Body of pancreas (tissue), 4 donors: ENCODE results near the gene ANKS1B.

ENCODE experiments used
- POLR2A ChIP-seq, 3 donors: fragments of 450-650 bp; IDR thresholded peaks; one replicate each; pipeline ENCODE4 v1.6.1; 2016; ENCODE audit warnings: antibody characterized with exemption in 3 of 3, mild to moderate bottlenecking in 2 of 3
- TF ChIP-seq, protein P1 (sequence below), 7 experiments: fragments of 450-650 bp in 4 of 7; fragments of 200-600 bp in 3 of 7; sonication (generic) in 3 of 7; IDR thresholded peaks; one replicate each; pipeline ENCODE4 v1.5.1; 2016 to 2019; ENCODE audit warnings: antibody characterized with exemption in 7 of 7

DNA sequence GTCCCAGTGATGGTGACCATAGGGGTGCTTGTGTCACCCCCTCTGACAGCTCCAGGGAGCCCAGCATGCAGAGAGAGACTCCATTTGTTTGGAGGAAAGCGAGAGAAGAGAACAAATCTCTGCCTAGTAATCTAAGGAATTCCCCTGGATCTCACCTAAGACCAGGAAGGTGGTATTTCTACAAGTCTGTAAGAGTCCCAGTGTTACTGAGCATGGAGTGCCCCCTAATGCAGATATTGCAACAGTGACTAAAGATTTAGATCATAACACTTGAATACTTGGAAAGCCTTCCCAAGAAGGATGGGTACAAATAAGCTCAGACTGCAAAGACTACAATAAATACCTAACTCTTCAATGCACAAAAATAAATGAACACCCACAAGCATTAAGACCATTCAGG is 697.6 kb downstream of the ANKS1B start:
- TF ChIP-seq, protein P1, sequence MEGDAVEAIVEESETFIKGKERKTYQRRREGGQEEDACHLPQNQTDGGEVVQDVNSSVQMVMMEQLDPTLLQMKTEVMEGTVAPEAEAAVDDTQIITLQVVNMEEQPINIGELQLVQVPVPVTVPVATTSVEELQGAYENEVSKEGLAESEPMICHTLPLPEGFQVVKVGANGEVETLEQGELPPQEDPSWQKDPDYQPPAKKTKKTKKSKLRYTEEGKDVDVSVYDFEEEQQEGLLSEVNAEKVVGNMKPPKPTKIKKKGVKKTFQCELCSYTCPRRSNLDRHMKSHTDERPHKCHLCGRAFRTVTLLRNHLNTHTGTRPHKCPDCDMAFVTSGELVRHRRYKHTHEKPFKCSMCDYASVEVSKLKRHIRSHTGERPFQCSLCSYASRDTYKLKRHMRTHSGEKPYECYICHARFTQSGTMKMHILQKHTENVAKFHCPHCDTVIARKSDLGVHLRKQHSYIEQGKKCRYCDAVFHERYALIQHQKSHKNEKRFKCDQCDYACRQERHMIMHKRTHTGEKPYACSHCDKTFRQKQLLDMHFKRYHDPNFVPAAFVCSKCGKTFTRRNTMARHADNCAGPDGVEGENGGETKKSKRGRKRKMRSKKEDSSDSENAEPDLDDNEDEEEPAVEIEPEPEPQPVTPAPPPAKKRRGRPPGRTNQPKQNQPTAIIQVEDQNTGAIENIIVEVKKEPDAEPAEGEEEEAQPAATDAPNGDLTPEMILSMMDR (IDR thresholded peaks at IDR 0.05): no peak
- TF ChIP-seq POLR2A (IDR thresholded peaks at IDR 0.05): no peak
